Left ventricle myocardium superior (tissue), 1 donor: ENCODE results near the gene IFNW1. TPM values are rescaled to one million over a fixed set of nuclear protein-coding genes. Genes with fewer than 3 reads are reported as not detected.

Source experiments
- ATAC-seq: fragments of 200-7000 bp; cut with Tn5 transposase; one replicate; pipeline ENCODE4 v1.9.1; 2020; ENCODE audit warnings: mild to moderate bottlenecking, moderate library complexity
- DNase-seq: peaks from one replicate; pipeline ENCODE4 v3.0.0-alpha.2; 2020
- intact Hi-C: fragments of 100-400 bp; cut with micrococcal nuclease; formaldehyde crosslinking; loops from one replicate; pipeline ENCODE4 v1.11.0; 2022
- total RNA-seq: library from RNA; stranded (reverse); fragmentation: NEBNext Ultra II Directional; extraction: Animal tissue kit (Norgen Biotek cat#: 25700); gene quantifications from one replicate; pipeline ENCODE4 v1.2.1, GENCODE V29; 2021
- donor health status: DM: no; HTN: yes; CAD: no; lungs with severe emphysema.

Gene IFNW1
- total RNA-seq, 1 donor from 2014 or later, result not detected

DNA sequence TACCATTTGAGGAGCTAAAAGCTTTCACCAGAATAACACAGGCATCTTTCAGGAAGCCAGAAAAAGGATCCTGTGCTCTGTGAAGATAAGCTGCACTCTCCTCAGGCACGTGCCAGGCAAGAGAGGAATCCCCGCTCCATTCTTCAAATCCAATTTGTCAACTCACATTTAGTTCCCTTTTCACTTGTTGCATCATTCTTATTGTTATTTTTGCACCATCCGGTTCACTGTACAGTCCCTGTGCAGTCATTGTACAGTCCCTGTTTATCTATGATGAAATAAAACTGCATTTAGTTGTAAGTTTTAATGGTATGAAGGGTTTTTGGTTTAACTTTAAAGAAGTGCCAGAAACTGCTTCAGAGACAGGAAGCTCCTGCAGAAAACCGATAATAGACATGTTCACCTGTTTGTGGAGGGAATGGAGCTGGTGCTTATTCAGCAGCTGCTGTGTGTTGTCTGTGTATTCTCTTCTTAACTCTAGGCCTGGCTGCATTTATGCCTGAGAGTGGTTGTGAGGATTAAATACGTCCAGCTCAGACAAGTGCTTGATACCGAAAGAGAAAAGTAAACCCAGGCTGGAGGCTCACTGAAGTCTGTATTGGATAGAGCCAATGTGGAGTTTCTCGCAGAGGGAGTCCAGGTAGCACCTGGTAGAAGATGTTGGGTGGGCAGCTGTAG is 22.4 kb downstream of the IFNW1 start:
- DNase-seq, result no peak
- peak; percentile 50 for ATAC-seq
- intact Hi-C loops, result loop anchor here (10.0 kb wide), 1 partner anchor 174 kb away; no protein-coding TSS in a partner anchor

DNA sequence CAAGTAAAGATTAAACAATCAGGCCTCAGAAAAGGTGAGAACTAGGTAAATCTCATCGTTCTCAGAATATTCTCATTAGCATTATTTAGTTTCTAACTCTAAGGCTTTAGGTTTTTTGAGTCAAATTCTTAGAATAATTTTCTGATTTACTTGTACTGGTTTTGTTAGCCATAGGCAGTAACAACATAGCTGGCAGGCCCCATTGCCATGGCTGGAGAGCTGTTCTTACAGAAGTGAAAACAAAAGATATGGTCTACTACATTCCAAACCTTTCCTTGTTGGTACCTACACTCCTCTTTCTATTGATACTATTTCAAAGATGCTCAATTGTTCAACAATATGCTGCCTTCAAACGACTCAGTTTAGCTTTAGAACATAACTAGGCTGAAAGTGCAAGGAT is 27.3 kb downstream of the IFNW1 start:
- intact Hi-C loops, result loop anchor here (10.0 kb wide), 1 partner anchor 170 kb away; no protein-coding TSS in a partner anchor
- DNase-seq (no peak), ATAC-seq (no peak)

DNA sequence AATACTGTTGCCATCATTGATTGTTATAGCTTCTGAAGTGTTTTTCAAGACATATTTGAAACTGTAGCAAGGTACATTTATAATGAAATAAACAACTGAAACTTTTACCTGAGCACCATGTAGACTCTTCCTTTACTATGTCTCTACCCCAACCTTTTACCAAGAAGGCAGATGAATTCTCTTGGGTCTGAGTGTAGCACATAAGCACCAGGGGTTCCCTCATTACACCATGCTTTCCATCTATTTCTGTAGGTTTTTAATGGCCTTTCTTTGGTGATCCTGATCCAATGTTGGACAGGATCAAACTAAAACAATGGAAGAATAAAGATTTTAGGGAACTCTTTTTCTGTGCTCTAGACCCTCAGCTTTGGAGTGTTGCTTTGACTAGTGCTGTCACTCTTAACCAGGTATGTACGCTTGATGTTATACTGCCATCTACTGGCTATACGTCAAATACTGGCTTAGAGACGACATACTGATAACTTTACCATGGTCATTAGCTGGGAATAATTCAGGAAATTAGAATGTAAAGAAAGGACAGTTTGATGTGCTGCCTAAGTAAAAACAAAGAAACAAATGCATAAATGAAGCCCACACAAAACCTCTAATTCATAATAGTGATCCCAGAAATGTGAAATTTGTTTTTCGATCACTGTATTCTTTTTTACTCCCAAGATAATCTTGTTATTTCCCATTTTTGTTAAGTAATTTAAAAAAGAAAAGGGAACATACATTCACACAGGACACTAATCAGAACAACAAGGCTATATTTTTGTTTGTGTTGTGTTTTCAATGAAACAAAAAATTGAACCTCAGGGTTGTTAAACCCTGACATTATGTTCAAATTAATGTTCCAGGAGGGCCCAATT is 30.7 kb downstream of the IFNW1 start:
- intact Hi-C loops, result loop anchor here (10.0 kb wide), 1 partner anchor 166 kb away; no protein-coding TSS in a partner anchor
- DNase-seq, result no peak
- ATAC-seq, result peak; percentile 80

DNA sequence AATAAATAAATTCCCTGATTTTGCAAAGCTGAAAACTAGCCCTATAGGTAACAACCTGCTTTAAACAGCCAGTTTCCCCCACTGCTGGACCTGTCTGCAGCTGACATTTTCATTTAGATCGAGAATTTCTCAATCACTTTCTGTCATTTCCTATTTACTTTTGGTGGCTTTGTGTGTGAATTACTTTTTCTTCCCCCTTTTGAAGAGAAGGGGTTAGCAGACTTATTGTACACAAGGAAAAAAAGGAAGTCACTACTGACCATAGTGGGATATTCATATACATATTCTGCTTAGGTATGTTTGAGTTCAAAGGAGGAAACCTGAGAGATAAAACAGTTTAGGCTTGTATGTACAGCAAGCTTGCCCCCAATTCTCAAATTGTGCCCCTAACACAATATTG is 36.8 kb downstream of the IFNW1 start:
- intact Hi-C loops, result loop anchor here (10.0 kb wide), 1 partner anchor 1180 kb away; no protein-coding TSS in a partner anchor
- DNase-seq (no peak), ATAC-seq (no peak)

- ATAC-seq (no peak), DNase-seq (no peak)
- intact Hi-C loops, result loop anchor here (10.0 kb wide), 1 partner anchor 1178 kb away; no protein-coding TSS in a partner anchor
Measured at GRCh38 chr9:21102305-21102704, 39.3 kb downstream of the IFNW1 start.

GRCh38 chr9:21097817-21098216 is 43.8 kb downstream of the IFNW1 start:
- ATAC-seq (no peak), DNase-seq (no peak)
- intact Hi-C loops, result no loop called here

DNA sequence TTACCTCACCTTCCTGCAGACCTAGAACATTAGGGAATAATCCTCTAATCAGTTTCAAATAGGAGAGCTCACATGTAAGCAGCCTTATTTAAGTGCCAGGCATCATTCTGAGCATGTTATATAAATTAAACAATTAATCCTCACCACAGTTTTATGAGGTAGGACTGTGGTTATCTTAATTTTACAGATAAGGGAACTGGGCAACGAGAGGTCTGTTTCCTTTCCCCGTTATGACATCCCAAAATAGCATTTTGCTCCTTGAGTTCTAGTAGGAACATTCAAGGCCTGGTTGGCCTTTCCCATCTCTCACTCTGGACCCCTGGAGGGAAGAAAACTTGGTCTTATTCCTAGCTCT is 44.8 kb downstream of the IFNW1 start:
- ATAC-seq (peak; percentile 79), DNase-seq (no peak)
- intact Hi-C loops, result no loop called here

- ATAC-seq, result peak; percentile 84
- DNase-seq, result no peak
- intact Hi-C loops, result no loop called here
Measured at GRCh38 chr9:21096172-21096900, 45.3 kb downstream of the IFNW1 start.

GRCh38 chr9:21095561-21095960 is 46.1 kb downstream of the IFNW1 start:
- no peak for ATAC-seq
- DNase-seq, result no peak
- intact Hi-C loops, result no loop called here

Other genes with a start within 250 kb of the IFNW1 start
- 0.89 TPM for gene HACD4, start 110.2 kb downstream of the IFNW1 start, total RNA-seq
- not detected for gene IFNB1, start 63.9 kb downstream of the IFNW1 start, total RNA-seq
- not detected for gene IFNA21, start 24.8 kb upstream of the IFNW1 start, total RNA-seq
- gene IFNA4, start 45.8 kb upstream of the IFNW1 start, total RNA-seq, result not detected
- gene IFNA7, start 60.4 kb upstream of the IFNW1 start, total RNA-seq, result not detected
- not detected for gene IFNA10, start 65.3 kb upstream of the IFNW1 start, total RNA-seq
- not detected for gene IFNA16, start 75.5 kb upstream of the IFNW1 start, total RNA-seq
- not detected for gene IFNA17, start 86.4 kb upstream of the IFNW1 start, total RNA-seq
- gene IFNA14, start 98.2 kb upstream of the IFNW1 start, total RNA-seq, result not detected
- not detected for gene IFNA5, start 163.5 kb upstream of the IFNW1 start, total RNA-seq
- gene KLHL9, start 193.6 kb upstream of the IFNW1 start, total RNA-seq, result 11.2 TPM
- not detected for gene IFNA6, start 209.1 kb upstream of the IFNW1 start, total RNA-seq
- gene IFNA13, start 226.2 kb upstream of the IFNW1 start, total RNA-seq, result not detected
- gene IFNA2, start 243.6 kb upstream of the IFNW1 start, total RNA-seq, result not detected